Coronary artery (tissue), 2 donors: ENCODE data around the gene C4B.

Experiments
- DNase-seq: peaks from one replicate; pipeline ENCODE4 v3.0.0-alpha.2; 2017; ENCODE audit warnings: low spot score
- H3K27ac ChIP-seq, 2 donors: fragments of 200-600 bp; sonication (generic); one replicate each; pipeline ENCODE4 v1.5.1; 2016 to 2019
- H3K4me3 ChIP-seq: fragments of 200-600 bp; sonication (generic); 2 replicates; pipeline ENCODE4 v1.5.1; 2016; ENCODE audit warnings: mild to moderate bottlenecking, moderate library complexity
- TF ChIP-seq, protein P1 (sequence below): fragments of 200-600 bp; sonication (generic); IDR thresholded peaks from one replicate; pipeline ENCODE4 v1.5.1; 2019; ENCODE audit warnings: antibody characterized with exemption

The C4B gene

DNA sequence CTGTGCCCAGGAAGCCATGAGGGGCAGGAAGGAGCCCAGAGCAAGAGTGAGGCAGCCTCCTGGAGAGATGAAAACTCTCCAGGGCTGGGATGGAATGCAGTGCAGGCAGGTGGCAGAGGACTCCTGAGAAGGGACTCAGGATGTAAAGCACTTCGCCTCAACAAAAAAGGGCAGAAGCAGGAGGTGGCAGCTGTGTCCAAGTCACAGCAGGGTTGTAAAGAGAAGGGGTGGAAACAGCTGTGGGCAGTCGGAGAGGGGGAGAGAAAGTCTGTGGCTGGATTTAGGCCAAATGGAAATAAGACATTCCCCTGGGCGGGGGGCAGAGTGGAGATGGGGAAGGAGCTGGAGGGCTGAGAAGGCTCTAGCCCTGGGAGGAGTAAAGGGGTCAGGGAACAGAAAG, 58.5 kb downstream of the C4B start:
- TF ChIP-seq, protein P1, sequence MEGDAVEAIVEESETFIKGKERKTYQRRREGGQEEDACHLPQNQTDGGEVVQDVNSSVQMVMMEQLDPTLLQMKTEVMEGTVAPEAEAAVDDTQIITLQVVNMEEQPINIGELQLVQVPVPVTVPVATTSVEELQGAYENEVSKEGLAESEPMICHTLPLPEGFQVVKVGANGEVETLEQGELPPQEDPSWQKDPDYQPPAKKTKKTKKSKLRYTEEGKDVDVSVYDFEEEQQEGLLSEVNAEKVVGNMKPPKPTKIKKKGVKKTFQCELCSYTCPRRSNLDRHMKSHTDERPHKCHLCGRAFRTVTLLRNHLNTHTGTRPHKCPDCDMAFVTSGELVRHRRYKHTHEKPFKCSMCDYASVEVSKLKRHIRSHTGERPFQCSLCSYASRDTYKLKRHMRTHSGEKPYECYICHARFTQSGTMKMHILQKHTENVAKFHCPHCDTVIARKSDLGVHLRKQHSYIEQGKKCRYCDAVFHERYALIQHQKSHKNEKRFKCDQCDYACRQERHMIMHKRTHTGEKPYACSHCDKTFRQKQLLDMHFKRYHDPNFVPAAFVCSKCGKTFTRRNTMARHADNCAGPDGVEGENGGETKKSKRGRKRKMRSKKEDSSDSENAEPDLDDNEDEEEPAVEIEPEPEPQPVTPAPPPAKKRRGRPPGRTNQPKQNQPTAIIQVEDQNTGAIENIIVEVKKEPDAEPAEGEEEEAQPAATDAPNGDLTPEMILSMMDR = no peak
- no peak overlapping the region for H3K4me3 ChIP-seq
- H3K27ac ChIP-seq = no peak overlapping the region
- no peak for DNase-seq

DNA sequence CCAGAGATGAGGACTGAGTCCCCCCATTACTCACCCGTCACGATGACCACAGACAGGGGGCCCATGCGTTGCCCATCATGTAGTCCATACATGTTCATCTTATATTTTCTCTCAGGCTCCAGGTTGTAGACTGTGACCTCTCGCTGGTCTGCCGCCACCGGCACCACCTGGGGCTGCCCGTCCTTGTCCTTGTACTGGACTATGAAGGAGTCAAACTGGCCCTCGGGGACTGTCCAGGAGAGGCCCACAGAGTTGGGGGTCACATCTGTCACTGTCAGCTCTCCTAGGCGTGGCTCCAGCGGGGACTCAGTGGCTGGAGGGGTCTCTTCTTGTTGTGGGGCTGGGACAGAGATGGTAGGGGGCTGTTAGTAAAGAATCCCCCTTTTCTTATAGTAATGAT, 59.0 kb downstream of the C4B start:
- TF ChIP-seq, protein P1 = no peak
- DNase-seq = no peak
- H3K4me3 ChIP-seq = no peak overlapping the region
- H3K27ac ChIP-seq = no peak overlapping the region

DNA sequence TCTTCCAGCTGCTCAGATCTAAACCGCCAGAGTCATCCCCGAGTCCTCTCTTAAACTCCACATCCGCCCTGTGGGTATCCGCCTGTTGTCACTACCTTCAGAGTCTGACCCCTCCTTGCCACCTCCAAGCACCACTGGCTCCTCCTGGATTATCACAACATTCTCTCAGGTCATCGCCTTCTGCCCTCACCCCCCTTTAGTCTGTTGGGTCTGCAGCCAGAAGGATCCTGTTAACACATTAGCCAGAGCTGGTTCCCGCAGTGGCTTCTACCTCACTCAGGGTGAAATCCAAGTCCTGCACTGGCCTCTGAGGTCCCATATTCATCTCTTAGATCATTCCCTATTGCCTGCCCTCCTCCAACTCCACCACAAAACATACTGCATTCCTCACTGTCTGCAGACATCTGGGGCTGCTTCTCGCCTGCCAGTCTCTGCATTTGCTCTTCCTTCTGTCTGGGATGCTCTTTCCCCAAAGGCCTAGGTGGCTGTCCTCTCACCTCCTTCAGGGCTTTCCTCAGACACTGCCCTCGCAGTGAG, 60.5 kb downstream of the C4B start:
- no peak overlapping the region for H3K4me3 ChIP-seq
- TF ChIP-seq, protein P1 = no peak
- peak overlapping the region in 1 of 2 donors; percentile 1 for H3K27ac ChIP-seq
- DNase-seq = no peak

DNA sequence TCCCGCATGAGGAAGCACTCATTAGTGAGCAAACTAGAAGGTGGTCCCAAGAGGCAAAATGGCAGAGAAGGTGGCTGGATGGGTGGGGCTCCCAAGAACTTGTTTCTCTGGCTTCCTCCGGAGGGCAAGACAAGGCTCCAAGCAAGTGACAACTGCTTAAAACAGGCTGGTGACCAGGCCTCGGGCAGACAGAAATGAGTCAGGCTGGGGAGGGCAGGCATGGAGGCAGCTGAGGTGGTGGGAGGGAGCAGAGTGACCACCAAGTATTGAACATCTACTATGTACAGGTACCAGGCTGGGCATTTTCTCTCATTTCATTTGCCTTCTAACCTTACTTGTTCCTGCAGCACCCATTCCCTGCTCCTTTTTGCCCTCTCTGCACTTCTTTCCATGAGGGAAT, 61.2 kb downstream of the C4B start:
- H3K4me3 ChIP-seq = no peak overlapping the region
- H3K27ac ChIP-seq = peak overlapping the region in 1 of 2 donors; percentile 34
- TF ChIP-seq, protein P1 = no peak
- DNase-seq = no peak

DNA sequence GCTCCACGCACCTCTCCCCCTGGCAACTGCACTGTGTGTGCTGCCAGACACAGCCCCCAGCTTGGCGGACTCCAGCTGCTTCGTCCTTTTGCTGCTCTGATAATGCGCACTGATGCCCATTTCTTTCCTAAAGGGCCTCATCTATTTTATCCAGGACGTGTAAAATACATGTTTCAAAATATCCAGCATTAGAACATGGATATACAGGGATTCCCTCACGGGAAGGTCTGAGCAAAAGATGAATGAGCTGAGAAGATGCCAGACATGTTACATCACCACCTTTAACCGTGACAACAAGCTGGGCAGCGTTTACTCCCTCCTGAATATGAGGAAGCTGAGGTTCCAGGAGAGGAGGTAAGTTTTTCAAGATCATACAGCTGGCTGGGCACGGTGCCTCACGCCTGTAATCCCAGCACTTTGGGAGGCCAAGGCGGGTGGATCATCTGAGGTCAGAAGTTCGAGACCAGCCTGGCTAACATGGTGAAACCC, 61.8 kb downstream of the C4B start:
- no peak for DNase-seq
- peak overlapping the region in 1 of 2 donors; percentile 34 for H3K27ac ChIP-seq
- no peak overlapping the region for H3K4me3 ChIP-seq
- TF ChIP-seq, protein P1 = no peak

DNA sequence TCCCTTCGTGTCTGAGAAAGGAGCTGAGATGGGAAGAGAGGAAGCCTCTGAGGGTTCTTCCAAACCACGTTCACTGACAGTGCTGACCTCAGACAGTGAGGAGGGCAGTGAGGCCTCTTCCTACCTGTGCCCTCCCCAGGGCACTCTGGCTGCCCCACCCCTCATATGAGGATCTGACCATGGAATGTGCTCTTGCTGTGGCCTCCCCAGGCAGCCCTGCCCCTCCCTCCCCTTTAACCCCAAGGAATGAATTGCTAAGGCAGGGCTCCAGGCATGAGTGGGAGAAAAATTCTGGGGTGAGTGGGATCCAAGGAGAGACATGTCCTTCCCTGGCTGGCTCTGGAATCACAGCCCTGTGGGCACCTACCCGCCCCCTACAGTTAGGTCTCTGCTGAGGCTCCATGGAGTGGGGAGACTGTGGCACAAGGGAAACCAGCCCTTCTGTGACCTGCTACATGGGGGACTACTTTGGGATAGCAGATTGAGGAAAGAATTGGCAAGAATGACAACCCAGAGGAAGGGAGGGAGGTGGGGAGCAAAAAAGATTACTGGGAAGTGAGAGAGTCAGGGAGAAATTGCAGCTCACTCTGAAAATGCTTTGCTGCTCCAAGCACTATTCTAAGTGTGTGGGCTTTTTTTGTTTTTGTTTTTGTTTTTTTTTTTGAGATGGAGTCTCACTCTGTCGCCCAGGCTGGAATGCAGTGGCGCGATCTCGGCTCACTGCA, 65.1 kb downstream of the C4B start:
- no peak overlapping the region for H3K4me3 ChIP-seq
- TF ChIP-seq, protein P1 = no peak
- no peak for DNase-seq
- peak overlapping the region in 1 of 2 donors; percentile 67 for H3K27ac ChIP-seq
